HG03064 (cell line): ENCODE measurements around the gene RANBP9.

Experiments
- ATAC-seq: cut with Tn5 transposase; IDR thresholded peaks from one replicate; pipeline ENCODE4 v1.9.1; 2021; ENCODE audit warnings: low read depth; ENCODE audit not compliant: unreplicated experiment

Gene RANBP9

GRCh38 chr6:13655700-13656099, 55.9 kb downstream of the RANBP9 start:
- ATAC-seq: no peak

GRCh38 chr6:13654496-13654895, 57.1 kb downstream of the RANBP9 start:
- no peak for ATAC-seq

GRCh38 chr6:13653296-13653695, 58.3 kb downstream of the RANBP9 start:
- ATAC-seq: no peak

- ATAC-seq: no peak
These were observed 62.2 kb downstream of the RANBP9 start for GRCh38 chr6:13649393-13649792.

- ATAC-seq: no peak
These were observed 62.8 kb downstream of the RANBP9 start for GRCh38 chr6:13648850-13649249.

GRCh38 chr6:13643125-13643524, 68.5 kb downstream of the RANBP9 start:
- ATAC-seq: no peak

GRCh38 chr6:13641315-13641714, 70.3 kb downstream of the RANBP9 start:
- ATAC-seq: no peak

- no peak for ATAC-seq
These were observed 73.0 kb downstream of the RANBP9 start for GRCh38 chr6:13638626-13639025.

- no peak for ATAC-seq
These were observed 73.6 kb downstream of the RANBP9 start for GRCh38 chr6:13638014-13638413.

GRCh38 chr6:13635948-13636658, 75.5 kb downstream of the RANBP9 start:
- ATAC-seq: no peak

GRCh38 chr6:13633343-13633742, 78.3 kb downstream of the RANBP9 start:
- no peak for ATAC-seq

GRCh38 chr6:13630499-13630898, 81.1 kb downstream of the RANBP9 start:
- no peak for ATAC-seq

- no peak for ATAC-seq
These were observed 82.0 kb downstream of the RANBP9 start for GRCh38 chr6:13629459-13630116.

GRCh38 chr6:13624871-13625288, 86.8 kb downstream of the RANBP9 start:
- no peak for ATAC-seq

GRCh38 chr6:13617066-13617465, 94.6 kb downstream of the RANBP9 start:
- ATAC-seq: no peak

GRCh38 chr6:13615792-13616120, 95.9 kb downstream of the RANBP9 start:
- peak; percentile 26 for ATAC-seq

GRCh38 chr6:13614926-13615791, 96.5 kb downstream of the RANBP9 start, which contains the start of gene NOL7:
Gene NOL7, plus strand, starts transcription at chr6:13615335. Its CDS starts 24 bp downstream, at chr6:13615359.
- ATAC-seq: peak; percentile 82

- peak; percentile 17 for ATAC-seq
These were observed 97.3 kb downstream of the RANBP9 start for GRCh38 chr6:13614126-13614925.

- no peak for ATAC-seq
These were observed 98.5 kb downstream of the RANBP9 start for GRCh38 chr6:13613029-13613594.

- ATAC-seq: no peak
These were observed 99.9 kb downstream of the RANBP9 start for GRCh38 chr6:13611715-13612114.
